Measurements from ENCODE around the gene ASCC1.
"Not testable (repeated sequence)": the region's sequence is repeated elsewhere in the genome, so short reads cannot be mapped to it uniquely, and the experiment has no call there.

ASCC1 gene

GRCh38 chr10:72146559-72147323 lies 69.3 kb downstream of the ASCC1 start:
- POLR2A ChIA-PET = no interaction called here

GRCh38 chr10:72146071-72146470 lies 70.0 kb downstream of the ASCC1 start:
- no peak for DNase-seq (ENCODE audit: extremely low spot score)
- ChIA-PET POLR2A (no interaction called here), CTCF (interaction anchor here (1.0 kb wide), 1 partner anchor 250 kb away, joined by 3 read pairs; no protein-coding TSS in a partner anchor)
- TF ChIP-seq CTCF (IDR thresholded peaks at IDR 0.05; ENCODE audit: control extremely low read depth, extremely low read depth, low read depth, missing control alignments) = no peak

More at GRCh38 chr10:72146559-72147323, 69.3 kb downstream of the ASCC1 start:
- DNase-seq (ENCODE audit: extremely low spot score) = no peak
- no peak for TF ChIP-seq CTCF (IDR thresholded peaks at IDR 0.05; ENCODE audit: control extremely low read depth, extremely low read depth, low read depth, missing control alignments)
- CTCF ChIA-PET = interaction anchor here (1.0 to 1.5 kb wide), 3 partner anchors 12 to 250 kb away, joined by 3 to 4 read pairs (median 3); no protein-coding TSS in a partner anchor

- TF ChIP-seq CTCF (IDR thresholded peaks at IDR 0.05; ENCODE audit: control extremely low read depth, extremely low read depth, low read depth, missing control alignments) = no peak
- ChIA-PET CTCF (no interaction called here), POLR2A (no interaction called here)
- no peak for DNase-seq (ENCODE audit: extremely low spot score)
Observed at GRCh38 chr10:72145657-72146056, 70.4 kb downstream of the ASCC1 start.

- no peak for DNase-seq (ENCODE audit: extremely low spot score)
- ChIA-PET POLR2A (no interaction called here), CTCF (interaction anchor here (1.1 to 1.8 kb wide), 3 partner anchors 13 to 93 kb away, joined by 3 to 7 read pairs (median 3); no protein-coding TSS in a partner anchor)
- TF ChIP-seq CTCF (IDR thresholded peaks at IDR 0.05; ENCODE audit: control extremely low read depth, extremely low read depth, low read depth, missing control alignments) = no peak
Observed at GRCh38 chr10:72140850-72141249, 75.2 kb downstream of the ASCC1 start.

- ChIA-PET POLR2A (no interaction called here), CTCF (interaction anchor here (0.8 to 1.6 kb wide), 3 partner anchors 14 to 76 kb away, joined by 3 to 5 read pairs (median 4); partner anchors contain the start of genes ANAPC16 and ASCC1)
Observed at GRCh38 chr10:72140174-72140573, 75.9 kb downstream of the ASCC1 start.

GRCh38 chr10:72137583-72137982 lies 78.5 kb downstream of the ASCC1 start:
- POLR2A ChIA-PET = no interaction called here
- CTCF ChIA-PET = interaction anchor here (1.1 to 1.2 kb wide), 2 partner anchors 21 to 22 kb away, joined by 3 to 4 read pairs; no protein-coding TSS in a partner anchor
- no peak for TF ChIP-seq CTCF (IDR thresholded peaks at IDR 0.05; ENCODE audit: control extremely low read depth, extremely low read depth, low read depth, missing control alignments)
- DNase-seq (ENCODE audit: extremely low spot score) = no peak

More at GRCh38 chr10:72140174-72140573, 75.9 kb downstream of the ASCC1 start:
- no peak for DNase-seq (ENCODE audit: extremely low spot score)
- TF ChIP-seq CTCF (IDR thresholded peaks at IDR 0.05; ENCODE audit: control extremely low read depth, extremely low read depth, low read depth, missing control alignments) = no peak

- POLR2A ChIA-PET = not testable (repeated sequence)
- CTCF ChIA-PET = interaction anchor here (1.1 to 1.6 kb wide), 3 partner anchors 41 to 201 kb away, joined by 3 to 6 read pairs (median 3); no protein-coding TSS in a partner anchor
Observed at GRCh38 chr10:72136225-72136624, 79.9 kb downstream of the ASCC1 start.

More at GRCh38 chr10:72136225-72136624, 79.9 kb downstream of the ASCC1 start:
- not testable (repeated sequence) for DNase-seq (ENCODE audit: extremely low spot score)

Measured in GM10248 (cell line).